Fibroblast of skin of right quadriceps (primary cell): Measurements from ENCODE around the gene ATP10A.
"Not testable (repeated sequence)": the region's sequence is repeated elsewhere in the genome, so short reads cannot be mapped to it uniquely, and the experiment has no call there.

Experiments
- DNase-seq: peaks from one replicate; pipeline ENCODE4 v3.0.0-alpha.2; 2013

The ATP10A gene

DNA sequence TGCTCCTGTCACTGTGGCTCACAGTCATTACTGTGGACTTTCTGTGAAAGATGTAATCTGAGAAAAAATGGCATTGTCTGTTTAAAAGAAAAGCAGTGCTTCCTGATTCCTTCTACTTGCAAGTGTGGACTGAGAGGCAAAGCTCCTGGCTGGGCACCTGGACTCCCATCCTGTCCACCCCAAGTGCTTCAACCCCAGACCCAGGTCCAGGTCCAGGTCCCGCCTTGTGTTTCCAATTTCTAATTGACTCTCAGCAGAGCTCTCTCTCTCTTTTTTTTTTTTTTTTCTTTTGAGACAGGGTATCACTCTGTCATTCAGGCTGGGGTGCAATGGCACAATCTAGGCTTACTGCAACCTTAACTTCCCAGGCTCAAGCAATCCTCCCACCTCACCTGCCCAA is 94.9 kb downstream of the ATP10A start:
- DNase-seq, result no peak

DNA sequence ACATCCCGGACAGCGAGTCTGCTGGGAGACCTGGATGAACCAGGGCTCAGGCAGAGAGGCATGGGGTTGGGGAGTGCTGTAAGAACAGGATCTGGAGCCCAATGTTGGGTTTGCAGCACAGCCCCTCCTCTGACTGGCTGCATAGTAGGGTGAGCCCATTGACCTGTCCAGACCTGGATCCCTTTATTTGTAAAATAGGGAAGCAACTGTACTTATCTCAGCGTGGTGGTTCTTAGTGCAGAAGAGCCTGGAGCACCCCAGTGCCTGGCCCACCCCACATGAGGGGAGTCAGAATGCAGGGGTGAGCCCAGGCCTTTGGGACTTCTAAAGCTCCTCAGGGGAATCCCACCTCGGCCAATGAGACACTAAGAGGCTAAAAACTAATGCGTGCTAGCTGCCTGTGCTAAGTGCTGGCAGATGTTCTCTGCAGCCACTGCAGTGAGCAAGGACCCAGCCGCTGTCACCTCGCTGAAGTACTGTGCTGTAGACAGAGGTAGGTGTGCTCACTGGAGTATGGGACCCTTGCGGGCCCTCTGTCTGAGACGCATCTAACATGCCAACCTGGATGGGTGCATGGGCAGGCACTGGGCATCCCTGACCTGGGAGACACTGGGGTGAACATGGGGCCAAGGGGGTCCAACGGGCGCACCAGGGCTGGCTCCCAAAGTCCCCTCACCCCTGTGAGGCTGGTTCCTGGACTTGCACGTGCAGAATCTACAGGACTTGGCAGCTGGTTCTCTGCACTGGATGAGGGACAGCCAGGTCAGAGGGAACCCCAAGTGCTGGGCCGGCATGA is 95.6 kb downstream of the ATP10A start:
- DNase-seq, result no peak

DNA sequence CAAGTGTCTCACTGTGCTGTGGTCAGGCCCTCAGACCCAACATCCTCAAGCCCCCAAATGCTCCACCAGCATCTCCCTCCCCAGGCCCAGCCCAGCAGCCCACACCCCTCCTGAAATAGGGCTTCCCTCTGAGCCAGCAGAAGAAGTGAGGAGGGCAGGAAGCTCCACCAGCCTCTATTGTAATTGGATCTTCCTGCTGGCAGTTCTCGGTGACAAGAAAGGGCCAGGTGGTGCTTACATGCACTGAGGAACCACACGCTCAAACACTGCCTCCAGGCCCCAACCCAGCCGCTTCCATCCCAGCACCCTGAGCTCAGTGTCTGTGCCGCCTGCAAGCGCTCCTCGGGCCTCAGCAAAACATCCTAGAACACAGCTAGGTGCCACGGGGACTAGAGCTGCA is 96.7 kb downstream of the ATP10A start:
- DNase-seq, result no peak

DNA sequence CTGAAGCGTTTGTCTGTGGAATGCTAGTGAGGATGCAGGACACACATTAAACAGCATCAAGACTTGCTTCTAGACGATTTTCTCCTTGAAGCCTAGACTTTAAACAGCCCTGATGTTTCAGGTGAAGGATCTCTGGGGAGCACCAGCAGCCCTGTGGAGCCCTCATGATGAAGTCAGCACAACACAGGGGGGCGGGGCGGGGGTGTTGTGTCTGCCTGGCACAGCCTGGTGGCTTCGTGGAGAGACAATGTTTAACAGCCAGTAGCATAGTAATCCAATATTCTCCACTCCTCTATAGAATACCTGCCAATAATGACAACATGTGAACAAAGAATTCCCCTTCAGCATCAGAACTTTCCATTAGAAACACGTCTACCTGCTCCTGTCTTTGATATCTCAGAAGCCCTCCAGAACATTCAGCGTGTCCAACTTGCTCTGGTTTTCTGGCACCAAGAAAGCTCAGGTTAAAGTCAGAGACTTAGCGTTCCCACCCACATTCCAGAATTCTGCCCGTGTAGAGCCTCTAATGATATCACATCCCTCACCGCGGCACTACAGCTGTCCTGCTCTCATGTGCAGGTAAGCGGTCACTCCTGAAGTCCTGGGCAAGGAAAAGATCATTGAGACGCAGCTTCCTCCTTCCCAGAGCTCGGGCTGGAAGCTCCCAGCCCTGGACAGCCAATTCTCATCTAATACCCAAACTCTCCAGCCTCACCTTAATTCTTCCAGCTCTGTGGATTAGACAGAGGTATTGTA is 98.0 kb downstream of the ATP10A start:
- no peak for DNase-seq

DNA sequence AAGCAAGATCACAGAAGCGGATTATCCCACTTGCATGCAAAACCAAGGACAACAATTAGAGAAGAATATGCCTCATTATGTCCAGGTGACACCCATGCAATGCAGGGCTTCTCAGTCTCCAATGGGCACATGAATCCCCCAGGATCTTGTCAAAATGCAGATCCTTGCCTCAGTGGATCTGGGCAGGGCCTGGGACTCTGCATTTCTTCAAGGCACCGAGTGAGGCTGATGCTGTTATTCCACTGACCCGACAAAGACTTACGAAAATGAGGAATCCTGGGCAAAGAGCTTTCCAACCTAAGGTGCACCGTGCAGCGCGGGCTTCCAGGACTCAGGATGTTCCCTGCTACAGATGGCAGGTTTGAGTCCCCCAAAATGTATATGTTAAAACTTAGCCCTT is 99.2 kb downstream of the ATP10A start:
- no peak for DNase-seq

DNA sequence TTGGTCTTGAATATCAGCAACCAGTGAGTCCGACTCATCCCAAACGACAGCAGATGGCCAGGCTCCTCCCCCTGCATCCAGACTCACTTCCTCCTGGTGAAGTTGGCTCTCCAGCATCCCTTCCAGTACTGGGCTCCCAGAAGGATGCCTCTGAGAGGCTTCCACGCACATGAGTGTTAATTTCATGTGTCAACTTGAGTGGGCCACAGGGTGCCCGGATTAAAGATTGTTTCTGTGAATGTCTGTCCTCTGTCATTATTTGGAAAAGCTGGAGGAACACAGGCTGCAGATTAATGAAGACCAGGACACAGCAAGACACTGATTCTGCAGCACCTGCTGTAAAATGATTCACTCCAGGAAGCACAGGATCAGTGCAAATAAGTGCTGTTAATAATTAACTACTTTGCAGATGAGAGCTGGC is 99.8 kb downstream of the ATP10A start:
- no peak for DNase-seq

DNA sequence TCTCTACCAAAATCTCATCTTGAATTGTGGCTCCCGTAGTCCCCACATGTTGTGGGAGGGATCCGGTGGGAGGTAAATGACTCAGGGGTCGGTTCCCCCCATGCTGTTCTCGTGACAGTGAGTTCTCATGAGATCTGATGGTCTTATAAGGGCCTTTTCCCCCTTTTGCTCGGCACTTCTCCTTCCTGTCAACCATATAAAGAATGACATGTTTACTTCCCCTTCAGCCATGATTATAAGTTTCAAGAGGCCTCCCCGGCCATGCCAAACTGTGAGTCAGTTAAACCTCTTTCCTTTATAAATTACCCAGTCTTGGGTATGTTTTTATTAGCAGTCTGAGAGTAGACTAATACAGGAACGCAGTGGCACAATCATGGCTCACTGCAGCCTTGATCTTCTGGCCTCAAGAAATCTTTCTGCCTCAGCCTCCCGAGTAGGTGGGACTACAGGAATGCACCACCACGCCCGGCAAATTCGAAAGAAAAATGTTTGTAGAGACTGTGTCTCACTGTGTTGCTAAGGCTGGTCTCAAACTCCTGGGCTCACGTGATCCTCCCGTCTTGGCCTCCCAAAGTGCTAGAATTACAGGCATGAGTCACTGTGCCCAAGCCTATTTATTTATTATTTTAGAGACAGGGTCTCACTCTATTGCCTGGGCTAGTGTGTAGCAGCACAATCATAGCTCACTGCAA is 101.0 kb downstream of the ATP10A start:
- no peak for DNase-seq

DNA sequence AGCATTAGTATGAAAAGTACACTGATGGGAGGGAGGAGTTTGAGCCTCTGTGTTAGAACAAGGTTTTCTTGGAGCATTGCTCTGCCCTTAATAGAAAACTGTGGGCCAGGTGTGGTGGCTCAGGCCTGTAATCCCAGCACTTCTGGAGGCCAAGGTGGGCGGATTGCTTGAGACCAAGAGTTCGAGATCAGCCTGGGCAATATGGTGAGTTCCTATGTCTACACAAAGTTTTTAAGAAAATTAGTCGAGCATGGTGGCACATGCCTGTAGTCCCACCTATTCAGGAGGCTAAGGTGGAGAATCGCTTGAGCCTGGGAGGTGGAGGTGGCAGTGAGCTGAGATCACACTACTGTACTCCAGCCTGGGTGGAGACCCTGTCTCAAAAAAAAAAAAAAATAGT is 103.7 kb downstream of the ATP10A start:
- no peak for DNase-seq

DNA sequence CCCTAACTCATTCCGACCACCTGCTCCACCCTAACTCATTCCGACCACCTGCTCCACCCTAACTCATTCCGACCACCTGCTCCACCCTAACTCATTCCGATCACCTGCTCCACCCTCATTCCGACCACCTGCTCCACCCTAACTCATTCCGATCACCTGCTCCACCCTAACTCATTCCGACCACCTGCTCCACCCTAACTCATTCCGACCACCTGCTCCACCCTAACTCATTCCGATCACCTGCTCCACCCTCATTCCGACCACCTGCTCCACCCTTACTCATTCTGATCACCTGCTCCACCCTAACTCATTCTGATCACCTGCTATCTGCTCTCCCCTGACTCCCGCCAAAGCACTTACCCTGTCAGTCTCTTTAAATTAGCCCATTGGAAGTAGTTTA is 104.5 kb downstream of the ATP10A start:
- not testable (repeated sequence) for DNase-seq

DNA sequence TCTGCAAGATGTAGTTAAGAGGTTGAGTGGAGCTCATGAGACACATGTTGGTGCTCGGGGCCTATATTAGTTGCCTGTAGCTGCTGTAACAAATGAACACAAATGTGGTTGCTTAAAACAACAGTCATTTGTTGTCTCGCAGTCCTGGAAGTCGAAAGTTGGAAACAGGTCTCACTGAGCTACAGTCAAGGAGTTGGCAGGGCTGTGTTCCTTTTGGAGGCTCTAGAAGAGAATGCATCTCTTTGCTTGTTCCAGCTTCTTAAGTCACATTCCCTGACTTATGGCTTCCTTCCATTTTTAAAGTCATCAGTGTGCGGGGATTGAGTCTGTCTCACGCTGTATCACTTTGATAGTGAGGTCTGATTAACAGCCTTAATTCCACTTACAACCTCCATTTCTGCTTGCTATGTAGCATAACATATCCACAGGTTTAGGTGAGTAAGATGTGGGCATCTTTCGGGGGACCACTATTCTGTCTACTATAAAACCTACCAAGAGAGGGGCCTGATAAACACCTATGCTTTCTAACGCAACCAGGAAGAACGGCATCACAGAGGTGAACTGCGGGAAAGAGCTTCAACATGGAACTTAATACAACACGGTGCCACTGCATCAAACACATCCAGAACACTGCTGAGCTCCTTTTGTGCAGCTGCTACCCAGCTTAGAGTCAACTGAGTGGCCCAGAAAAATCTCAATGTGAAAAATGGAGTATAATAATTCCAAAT is 119.4 kb downstream of the ATP10A start:
- DNase-seq, result no peak

DNA sequence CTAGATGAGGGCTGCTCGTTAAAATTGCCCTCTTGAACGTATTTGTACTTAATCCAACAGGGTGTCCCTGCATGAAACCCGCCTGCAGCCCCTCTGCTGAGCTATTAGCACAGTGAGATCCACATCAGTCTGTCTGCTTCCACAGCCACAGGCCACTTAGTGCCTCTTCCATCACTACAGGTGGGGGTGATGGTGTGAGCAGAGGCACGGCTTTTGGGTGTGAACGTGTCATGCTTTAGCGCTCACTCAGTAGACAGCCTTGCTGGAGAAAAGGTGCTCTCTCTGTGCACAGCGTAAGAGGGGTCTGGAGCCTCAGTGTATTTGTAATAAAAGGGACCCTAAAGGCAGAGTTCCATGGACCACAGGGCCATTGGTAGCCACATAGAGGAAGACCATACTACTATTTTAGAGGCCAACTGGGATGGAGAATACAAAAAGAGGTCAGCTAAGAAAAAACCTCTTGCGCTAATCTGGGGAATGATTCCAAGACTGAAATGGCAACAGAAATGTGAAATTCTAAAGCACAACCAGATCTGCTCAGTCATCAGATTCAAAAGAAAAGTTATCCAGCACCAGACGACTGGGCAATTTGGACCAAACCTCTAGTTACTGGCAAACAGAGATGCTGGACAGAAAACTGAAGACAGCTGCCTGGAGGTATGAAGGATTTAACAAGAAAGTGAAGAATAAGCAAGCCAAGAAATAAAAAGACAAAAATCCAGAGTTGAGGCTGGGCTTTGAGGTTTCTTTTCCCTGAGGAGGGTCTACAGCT is 120.2 kb downstream of the ATP10A start:
- no peak for DNase-seq

DNA sequence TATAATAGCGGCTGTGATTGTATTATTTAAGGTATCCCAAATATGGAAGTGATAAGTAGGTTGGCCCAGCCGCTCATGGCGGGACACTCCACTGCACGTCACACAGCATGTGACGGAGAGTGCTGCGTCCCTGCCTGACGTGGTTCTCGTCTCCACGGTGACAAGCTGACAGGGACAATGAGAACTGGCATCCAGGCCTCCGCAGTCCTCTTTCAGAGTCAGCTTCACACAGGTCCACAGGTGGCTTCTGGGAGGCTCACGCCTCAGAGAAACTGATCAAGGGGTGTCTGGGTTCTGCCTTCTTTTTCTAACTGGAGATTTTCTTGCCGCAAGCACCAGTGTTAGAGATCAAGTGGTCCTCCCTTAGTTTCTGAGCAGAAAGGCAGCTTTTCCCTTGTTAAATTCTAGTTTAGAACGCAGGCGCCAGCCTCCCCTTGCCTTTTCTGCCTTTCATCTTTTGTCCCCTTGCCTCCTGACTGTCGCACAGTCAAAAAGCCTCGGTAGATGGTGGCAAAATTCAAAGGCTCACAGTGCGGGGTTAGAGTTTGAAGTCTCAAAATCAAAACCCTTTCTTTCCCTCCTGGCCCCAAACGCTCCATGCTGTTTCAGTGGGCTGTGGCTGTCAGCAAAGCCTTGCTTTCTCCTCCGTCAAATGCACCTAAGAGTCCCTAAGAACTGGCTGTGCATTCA is 120.9 kb downstream of the ATP10A start:
- DNase-seq, result no peak

DNA sequence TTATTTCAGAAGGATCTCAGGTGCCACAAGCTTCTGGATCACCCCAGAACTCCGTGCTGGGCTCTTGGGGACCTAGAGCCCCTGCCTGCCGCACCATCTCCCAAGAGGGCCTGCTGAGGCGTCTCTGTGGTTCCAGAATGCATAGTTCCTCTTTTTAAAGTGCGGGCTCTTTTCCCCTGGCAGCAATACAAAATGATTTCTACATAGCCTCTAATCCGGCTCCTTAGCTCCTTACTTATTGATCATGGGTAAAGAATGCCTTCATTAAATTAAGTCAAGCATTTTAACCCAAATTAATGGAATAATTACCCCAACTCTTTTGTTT is 121.9 kb downstream of the ATP10A start:
- no peak for DNase-seq

DNA sequence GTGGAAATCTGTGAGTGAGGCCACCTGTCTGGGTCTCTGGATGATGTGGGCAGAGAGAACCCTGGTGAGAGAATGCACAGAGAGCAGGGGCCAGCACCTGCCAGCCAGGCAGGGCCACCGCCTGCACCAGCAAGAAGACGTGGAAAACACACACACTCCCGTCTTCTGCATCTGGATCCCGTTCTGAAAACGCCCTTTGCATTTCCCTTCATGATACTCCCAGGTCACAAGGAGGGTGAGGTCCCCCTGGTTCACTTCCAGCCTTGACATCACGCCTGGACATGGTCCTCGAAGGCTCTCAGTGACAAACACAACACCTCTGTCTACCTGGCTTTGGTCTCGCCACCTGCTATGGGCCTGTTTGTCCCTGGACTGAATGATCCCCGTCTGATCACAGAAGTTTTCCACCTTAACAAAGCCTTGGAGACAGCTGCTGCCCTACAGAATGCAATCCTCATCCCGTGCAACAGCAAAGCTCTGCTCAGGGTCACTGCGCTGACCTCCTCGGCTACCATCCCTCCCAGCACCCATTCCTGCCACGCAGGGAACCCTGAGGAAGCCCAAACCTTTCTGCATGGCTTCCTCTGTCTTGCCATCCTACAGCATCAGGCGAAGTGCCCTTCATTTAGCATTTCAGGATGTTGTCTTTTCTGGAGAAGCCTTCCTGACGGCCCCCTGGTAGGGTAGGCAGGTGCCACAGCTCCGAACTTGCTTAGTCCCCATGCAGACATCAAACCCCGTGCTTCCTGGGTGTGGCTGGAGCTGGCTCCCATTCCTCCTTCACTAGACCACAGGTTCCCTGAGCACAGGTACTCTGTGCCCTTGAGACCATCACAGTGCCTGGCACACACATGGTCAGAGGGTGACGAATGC is 122.5 kb downstream of the ATP10A start:
- no peak for DNase-seq

DNA sequence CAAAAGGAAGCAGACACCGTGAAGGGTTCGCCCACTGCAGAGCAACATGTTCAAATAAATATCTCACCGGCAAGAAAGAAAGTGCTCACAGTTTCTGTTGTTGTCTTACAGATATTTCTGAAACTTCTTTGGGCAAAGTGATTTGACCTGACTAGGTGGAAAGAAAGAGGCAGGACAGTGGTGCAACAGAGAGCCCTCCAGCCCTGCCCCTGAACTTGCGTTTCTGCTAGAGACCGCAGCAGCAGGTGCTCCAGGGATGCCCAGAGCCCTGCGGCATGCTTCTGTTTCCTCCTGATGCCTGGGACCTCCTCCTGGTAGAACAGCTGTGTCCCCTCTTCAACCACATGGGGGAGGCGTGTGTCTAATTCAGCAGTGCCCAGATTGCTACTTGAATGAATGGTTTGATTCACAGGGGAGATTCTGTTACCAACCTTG is 123.4 kb downstream of the ATP10A start:
- peak; percentile 31 for DNase-seq

DNA sequence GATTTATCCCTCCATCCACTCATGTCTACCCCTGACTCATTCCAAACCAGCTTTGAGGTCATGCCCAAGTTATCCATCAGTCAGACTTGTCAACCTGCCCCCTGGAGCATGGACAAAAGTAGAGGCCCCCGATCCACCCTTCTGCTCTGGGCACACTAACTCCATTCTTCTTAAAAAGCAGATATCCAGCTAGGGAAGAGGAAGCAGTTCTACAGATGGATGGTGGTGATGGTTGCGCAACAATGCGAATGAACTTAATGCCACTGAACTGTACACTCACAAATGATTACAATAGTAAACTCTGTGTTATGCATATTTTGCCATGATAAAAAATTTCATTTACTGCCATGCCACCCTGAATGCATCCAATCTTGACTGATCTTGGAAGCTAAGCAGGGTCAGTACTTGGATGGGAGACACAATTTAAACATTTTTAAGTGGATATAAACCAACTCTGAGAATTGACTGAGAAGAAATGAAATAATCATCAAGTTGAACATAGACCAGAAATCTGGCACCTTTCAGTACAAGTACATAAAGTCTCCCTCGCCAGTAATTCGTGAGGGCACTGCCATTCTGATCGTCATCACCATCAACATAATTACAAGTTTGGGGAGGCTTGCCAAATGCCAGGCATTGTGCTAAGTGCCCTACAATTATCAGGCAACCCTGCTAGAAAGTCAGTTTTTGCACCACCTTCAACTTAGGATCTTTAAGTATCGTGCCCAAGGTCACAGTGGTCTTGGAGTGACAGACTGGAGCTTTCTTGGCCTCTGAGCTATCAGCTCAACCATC is 124.8 kb downstream of the ATP10A start:
- DNase-seq, result no peak

DNA sequence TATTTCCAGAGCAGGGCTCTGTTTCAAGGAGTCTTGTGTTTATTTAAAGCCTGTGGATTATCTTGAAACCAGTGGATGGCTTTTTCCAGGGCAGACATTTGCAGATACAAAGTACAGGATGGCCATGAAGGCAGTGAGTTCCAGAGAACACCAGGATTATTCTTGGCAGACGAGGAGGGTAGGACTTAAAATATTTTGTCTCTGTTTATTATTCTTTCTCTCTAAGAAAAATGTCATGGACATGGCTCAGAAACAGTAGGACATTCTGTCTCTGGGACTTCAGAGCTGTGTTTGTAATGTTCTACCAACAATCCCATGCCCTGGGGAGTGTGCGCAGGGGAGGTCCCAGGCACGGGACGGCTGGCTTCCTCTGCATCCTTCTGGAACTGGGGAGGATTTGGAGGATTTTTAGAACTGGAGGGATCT is 125.9 kb downstream of the ATP10A start:
- DNase-seq, result peak; percentile 11

DNA sequence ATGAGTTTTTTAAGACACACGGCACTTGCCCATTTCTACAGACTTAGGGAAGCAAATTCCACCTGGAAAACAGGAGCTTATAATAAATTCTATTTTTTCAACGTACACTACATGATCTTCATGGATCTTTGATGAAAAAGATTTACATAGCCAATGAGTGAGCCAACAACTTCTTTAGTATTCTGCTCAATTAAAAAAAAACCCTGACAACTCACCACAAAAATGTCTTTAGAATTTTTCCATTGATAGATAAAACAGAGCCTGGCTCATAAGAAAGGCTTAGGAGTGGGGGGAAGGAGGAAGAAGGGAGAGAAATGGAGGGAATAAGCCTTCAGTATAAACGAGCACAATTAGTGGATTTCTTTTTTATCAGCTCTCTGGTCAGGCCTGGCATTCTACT is 126.7 kb downstream of the ATP10A start:
- DNase-seq, result peak; percentile 48

DNA sequence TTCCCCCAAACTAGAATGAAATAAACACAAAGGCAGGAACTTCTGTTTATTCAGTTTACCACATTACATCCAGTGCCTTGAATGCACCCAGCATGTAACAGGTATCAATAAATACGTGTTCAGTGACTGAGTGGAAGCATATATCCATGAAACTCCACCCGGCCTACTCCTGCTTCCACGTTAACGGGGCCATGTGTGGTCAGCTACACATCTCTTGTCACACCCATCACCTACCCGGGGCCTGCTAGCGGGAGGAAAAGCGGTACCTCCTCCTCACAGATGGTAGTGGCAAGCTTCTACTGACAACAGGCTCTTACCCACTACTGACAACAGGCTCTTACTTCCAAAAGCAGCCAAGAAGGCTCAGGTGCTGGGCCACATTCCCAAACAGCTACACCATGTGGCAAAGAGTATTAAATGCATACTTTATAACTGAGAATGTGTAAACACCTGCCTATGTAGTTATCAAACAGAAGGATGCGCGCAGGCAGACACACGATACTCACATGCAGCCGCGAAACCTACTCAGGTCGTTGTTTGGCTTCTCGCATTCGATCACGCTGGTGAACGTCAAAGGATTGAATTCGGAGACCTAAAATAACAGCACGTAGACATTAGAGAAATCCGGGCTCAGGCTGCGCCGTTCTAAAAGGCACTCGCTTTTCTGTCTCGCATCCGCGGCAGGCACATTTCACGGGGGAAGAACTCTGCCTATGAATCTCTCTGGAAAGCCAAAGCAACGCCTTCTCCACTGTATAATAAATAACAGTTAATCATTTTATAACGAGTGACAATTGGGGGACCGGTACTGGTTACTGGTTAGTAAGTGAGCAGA is 127.4 kb downstream of the ATP10A start:
- DNase-seq, result no peak
